BLaER1 treated with 17β-estradiol and CSF1 and Interleukin-3, amounts not matched to agents 10 nM and 100 nM (cell line): ENCODE measurements around the gene SFXN4.
A peak's percentile ranks its signal among the peaks of the same experiment; 100 is the strongest.
"Not testable (repeated sequence)": the region's sequence is repeated elsewhere in the genome, so short reads cannot be mapped to it uniquely, and the experiment has no call there.

Experiments
- H3K27ac ChIP-seq, 11 experiments: shearing (Covaris generic); formaldehyde crosslinking; 2 replicates each; pipeline ENCODE4 v1.8.1; 2022
- H3K27me3 ChIP-seq, 11 experiments: shearing (Covaris generic); formaldehyde crosslinking; 2 replicates each; pipeline ENCODE4 v1.8.1; 2022
- H3K36me3 ChIP-seq, 11 experiments: shearing (Covaris generic); formaldehyde crosslinking; 2 replicates each; pipeline ENCODE4 v1.8.1; 2022
- H3K4me1 ChIP-seq, 10 experiments: shearing (Covaris generic); formaldehyde crosslinking; 2 replicates each; pipeline ENCODE4 v1.8.1; 2022
- H3K4me2 ChIP-seq, 11 experiments: shearing (Covaris generic); formaldehyde crosslinking; 2 replicates each; pipeline ENCODE4 v1.8.1; 2022
- H3K4me3 ChIP-seq, 10 experiments: shearing (Covaris generic); formaldehyde crosslinking; 2 replicates each; pipeline ENCODE4 v1.8.1; 2022
- H3K9ac ChIP-seq, 11 experiments: shearing (Covaris generic); formaldehyde crosslinking; 2 replicates each; pipeline ENCODE4 v1.8.1; 2022
- H3K9me3 ChIP-seq, 11 experiments: shearing (Covaris generic); formaldehyde crosslinking; replicated peaks in 1 of 11; 2 replicates each; pipeline ENCODE4 v1.8.1; 2022
- H4K20me1 ChIP-seq, 11 experiments: shearing (Covaris generic); formaldehyde crosslinking; 2 replicates each; pipeline ENCODE4 v1.8.1; 2022
- Cebpa-rat ChIP-seq, 11 experiments: shearing (Covaris generic); IDR thresholded peaks; 2 replicates each; pipeline ENCODE4 v1.8.1; 2022

SFXN4 gene

GRCh38 chr10:119197921-119198320 is 32.4 kb upstream of the SFXN4 start:
- Histone ChIP-seq H3K9me3 (no peaks in the 10 kb centered on the region), H3K27ac (no peak overlapping the region), H3K4me1 (peaks cover 0 to 13% (median 7%) of the 10 kb centered on the region in 10 experiments; a peak in 8 of 20 replicates), H4K20me1 (no peaks in the 10 kb centered on the region), H3K4me2 (peak overlapping the region in 8 of 11 experiments; percentile 1 to 40 (median 14); a peak in 9 of 22 replicates), H3K36me3 (no peaks in the 10 kb centered on the region), H3K4me3 (no peak overlapping the region), H3K9ac (no peak overlapping the region; a peak in 1 of 22 replicates), H3K27me3 (peaks cover 0 to 4% (median 0%) of the 10 kb centered on the region in 11 experiments; a peak in 1 of 22 replicates)
- no peak for TF ChIP-seq Cebpa-rat (IDR thresholded peaks at IDR 0.05)

- Histone ChIP-seq H3K4me1 (peaks cover 28 to 40% (median 35%) of the 10 kb centered on the region in 10 experiments), H3K36me3 (no peaks in the 10 kb centered on the region), H3K4me2 (peak overlapping the region in 5 of 11 experiments; percentile 12 to 74 (median 69); a peak in 8 of 22 replicates), H3K9me3 (no peaks in the 10 kb centered on the region), H3K27ac (no peak overlapping the region), H3K4me3 (no peak overlapping the region), H3K27me3 (no peaks in the 10 kb centered on the region), H4K20me1 (no peaks in the 10 kb centered on the region), H3K9ac (no peak overlapping the region)
- TF ChIP-seq Cebpa-rat (IDR thresholded peaks at IDR 0.05) = no peak
These were observed 26.4 kb upstream of the SFXN4 start for GRCh38 chr10:119191881-119192280.

- H3K9ac ChIP-seq = 0 out of 22 replicates have a peak overlapping the region, but pooled peaks of 1 of the 11 experiments have one; percentile 6
- H3K27ac ChIP-seq = no peak overlapping the region
- H4K20me1 ChIP-seq = no peaks in the 10 kb centered on the region
These were observed 25.7 kb upstream of the SFXN4 start for GRCh38 chr10:119190954-119191785.

GRCh38 chr10:119190353-119190752 is 24.8 kb upstream of the SFXN4 start:
- Histone ChIP-seq H3K4me1 (peaks cover 28 to 40% (median 36%) of the 10 kb centered on the region in 10 experiments), H3K9me3 (no peaks in the 10 kb centered on the region), H3K27ac (no peak overlapping the region), H3K27me3 (no peaks in the 10 kb centered on the region), H3K36me3 (no peaks in the 10 kb centered on the region), H3K4me2 (peak overlapping the region; percentile 32 to 79 (median 69)), H3K9ac (no peak overlapping the region), H3K4me3 (no peak overlapping the region), H4K20me1 (no peaks in the 10 kb centered on the region)
- no peak for TF ChIP-seq Cebpa-rat (IDR thresholded peaks at IDR 0.05)

More at GRCh38 chr10:119190954-119191785, 25.7 kb upstream of the SFXN4 start:
- peaks cover 28 to 40% (median 36%) of the 10 kb centered on the region in 10 experiments for H3K4me1 ChIP-seq
- TF ChIP-seq Cebpa-rat (IDR thresholded peaks at IDR 0.05) = no peak
- no peaks in the 10 kb centered on the region for H3K27me3 ChIP-seq
- no peak overlapping the region for H3K4me3 ChIP-seq
- peak overlapping the region; percentile 9 to 77 (median 69); a peak in 21 of 22 replicates for H3K4me2 ChIP-seq
- H3K9me3 ChIP-seq = no peaks in the 10 kb centered on the region
- no peaks in the 10 kb centered on the region for H3K36me3 ChIP-seq

- no peaks in the 10 kb centered on the region for H4K20me1 ChIP-seq
- H3K9ac ChIP-seq = no peak overlapping the region
- no peaks in the 10 kb centered on the region for H3K27me3 ChIP-seq
- H3K36me3 ChIP-seq = no peaks in the 10 kb centered on the region
- no peak overlapping the region for H3K27ac ChIP-seq
- no peak overlapping the region for H3K4me3 ChIP-seq
- H3K9me3 ChIP-seq = no peaks in the 10 kb centered on the region
- peaks cover 28 to 40% (median 36%) of the 10 kb centered on the region in 10 experiments for H3K4me1 ChIP-seq
- no peak for TF ChIP-seq Cebpa-rat (IDR thresholded peaks at IDR 0.05)
- peak overlapping the region; percentile 32 to 79 (median 69) for H3K4me2 ChIP-seq
These were observed 24.3 kb upstream of the SFXN4 start for GRCh38 chr10:119189811-119190282.

GRCh38 chr10:119183664-119184412 is 18.3 kb upstream of the SFXN4 start:
- Histone ChIP-seq H4K20me1 (no peaks in the 10 kb centered on the region), H3K36me3 (no peaks in the 10 kb centered on the region), H3K4me1 (peaks cover 6 to 19% (median 15%) of the 10 kb centered on the region in 10 experiments), H3K4me2 (no peak overlapping the region), H3K27me3 (no peaks in the 10 kb centered on the region), H3K9ac (no peak overlapping the region), H3K27ac (no peak overlapping the region), H3K9me3 (peaks cover 0 to 3% (median 0%) of the 10 kb centered on the region in 11 experiments; a peak in 3 of 22 replicates), H3K4me3 (no peak overlapping the region)
- TF ChIP-seq Cebpa-rat (IDR thresholded peaks at IDR 0.05) = no peak

GRCh38 chr10:119180850-119181400 is 15.4 kb upstream of the SFXN4 start:
- H3K4me1 ChIP-seq = peaks cover 25 to 30% (median 28%) of the 10 kb centered on the region in 10 experiments
- H3K4me2 ChIP-seq, H3K9ac ChIP-seq, H3K9me3 ChIP-seq, H3K27me3 ChIP-seq, H3K4me3 ChIP-seq, H3K27ac ChIP-seq: not testable (repeated sequence)
- H4K20me1 ChIP-seq = peaks cover 0 to 15% (median 2%) of the 10 kb centered on the region in 11 experiments; a peak in 6 of 22 replicates
- peaks cover 11 to 16% (median 15%) of the 10 kb centered on the region in 11 experiments for H3K36me3 ChIP-seq

GRCh38 chr10:119178372-119179119 is 13.0 kb upstream of the SFXN4 start, which contains the start of gene PRDX3:
PRDX3 (minus strand) TSS chr10:119178812; CDS start chr10:119178790, 22 bp downstream.
- no peak for TF ChIP-seq Cebpa-rat (IDR thresholded peaks at IDR 0.05)
- Histone ChIP-seq H3K4me2 (peak within 1 kb of the TSS; percentile 85 to 95 (median 92)), H4K20me1 (peaks cover 0 to 36% (median 20%) of the 10 kb centered on the region in 11 experiments; a peak in 16 of 22 replicates), H3K27ac (peak within 1 kb of the TSS; percentile 76 to 98 (median 94)), H3K36me3 (peaks cover 34 to 40% (median 38%) of the 10 kb centered on the region in 11 experiments), H3K4me3 (peak within 1 kb of the TSS; percentile 67 to 82 (median 76)), H3K9me3 (peaks cover 0 to 3% (median 0%) of the 10 kb centered on the region in 11 experiments; a peak in 3 of 22 replicates), H3K27me3 (no peaks in the 10 kb centered on the region), H3K4me1 (peaks cover 27 to 44% (median 38%) of the 10 kb centered on the region in 10 experiments), H3K9ac (peak within 1 kb of the TSS; percentile 85 to 97 (median 95))
